ENCODE measurements around the gene SRGAP1. TPM values are rescaled to one million over a fixed set of nuclear protein-coding genes. Genes with fewer than 3 reads are reported as not detected.

Gene SRGAP1
- total RNA-seq, 1 donor from 2014 or later = 1.3 TPM

GRCh38 chr12:64082116-64082515 is 237.6 kb downstream of the SRGAP1 start:
- DNase-seq (ENCODE audit: low read depth in 2 of 2) = no peak

- DNase-seq (ENCODE audit: low read depth in 2 of 2) = no peak
Observed at GRCh38 chr12:64082866-64083268, 238.4 kb downstream of the SRGAP1 start.

- DNase-seq (ENCODE audit: low read depth in 2 of 2) = peak; percentile 55
Observed at GRCh38 chr12:64083285-64084210, 239.0 kb downstream of the SRGAP1 start.

- DNase-seq (ENCODE audit: low read depth in 2 of 2) = no peak
Observed at GRCh38 chr12:64085154-64085553, 240.7 kb downstream of the SRGAP1 start.

GRCh38 chr12:64085996-64086395 is 241.5 kb downstream of the SRGAP1 start:
- no peak for DNase-seq (ENCODE audit: low read depth in 2 of 2)

- no peak for DNase-seq (ENCODE audit: low read depth in 2 of 2)
Observed at GRCh38 chr12:64086946-64087345, 242.4 kb downstream of the SRGAP1 start.

- DNase-seq (ENCODE audit: low read depth in 2 of 2) = no peak
Observed at GRCh38 chr12:64087761-64088160, 243.3 kb downstream of the SRGAP1 start.

GRCh38 chr12:64088431-64089349 is 244.2 kb downstream of the SRGAP1 start:
- peak; percentile 95 to 96 for DNase-seq (ENCODE audit: low read depth in 2 of 2)

GRCh38 chr12:64090047-64090446 is 245.5 kb downstream of the SRGAP1 start:
- no peak for DNase-seq (ENCODE audit: low read depth in 2 of 2)

GRCh38 chr12:64091186-64091585 is 246.7 kb downstream of the SRGAP1 start:
- no peak for DNase-seq (ENCODE audit: low read depth in 2 of 2)

- no peak for DNase-seq (ENCODE audit: low read depth in 2 of 2)
Observed at GRCh38 chr12:64092507-64093196, 248.2 kb downstream of the SRGAP1 start.

GRCh38 chr12:64093689-64094088 is 249.2 kb downstream of the SRGAP1 start:
- no peak for DNase-seq (ENCODE audit: low read depth in 2 of 2)

- peak in 1 of 2 donors; percentile 50 for DNase-seq (ENCODE audit: low read depth in 2 of 2)
Observed at GRCh38 chr12:64097366-64098105, 253.0 kb downstream of the SRGAP1 start.

- DNase-seq (ENCODE audit: low read depth in 2 of 2) = peak; percentile 81 to 85
Observed at GRCh38 chr12:64098709-64099354, 254.3 kb downstream of the SRGAP1 start.

GRCh38 chr12:64099397-64099796 is 254.9 kb downstream of the SRGAP1 start:
- DNase-seq (ENCODE audit: low read depth in 2 of 2) = peak in 1 of 2 donors; percentile 76

- no peak for DNase-seq (ENCODE audit: low read depth in 2 of 2)
Observed at GRCh38 chr12:64102339-64102738, 257.8 kb downstream of the SRGAP1 start.

- DNase-seq (ENCODE audit: low read depth in 2 of 2) = peak in 1 of 2 donors; percentile 15
Observed at GRCh38 chr12:64103825-64104740, 259.6 kb downstream of the SRGAP1 start.

- DNase-seq (ENCODE audit: low read depth in 2 of 2) = no peak
Observed at GRCh38 chr12:64105026-64105425, 260.5 kb downstream of the SRGAP1 start.

- no peak for DNase-seq (ENCODE audit: low read depth in 2 of 2)
Observed at GRCh38 chr12:64107776-64108175, 263.3 kb downstream of the SRGAP1 start.

Data from dermis microvascular lymphatic vessel endothelial cell (primary cell).